ENCODE results near the gene SHOX. TPM values are rescaled to one million over a fixed set of nuclear protein-coding genes. Genes with fewer than 3 reads are reported as not detected.

SHOX gene
- total and polyA plus RNA-seq, 10 of the 15 experiments (the other 5 are each of a cell fraction or from before 2014, with no cell fraction given): 0.42 TPM; not detected in 9

DNA sequence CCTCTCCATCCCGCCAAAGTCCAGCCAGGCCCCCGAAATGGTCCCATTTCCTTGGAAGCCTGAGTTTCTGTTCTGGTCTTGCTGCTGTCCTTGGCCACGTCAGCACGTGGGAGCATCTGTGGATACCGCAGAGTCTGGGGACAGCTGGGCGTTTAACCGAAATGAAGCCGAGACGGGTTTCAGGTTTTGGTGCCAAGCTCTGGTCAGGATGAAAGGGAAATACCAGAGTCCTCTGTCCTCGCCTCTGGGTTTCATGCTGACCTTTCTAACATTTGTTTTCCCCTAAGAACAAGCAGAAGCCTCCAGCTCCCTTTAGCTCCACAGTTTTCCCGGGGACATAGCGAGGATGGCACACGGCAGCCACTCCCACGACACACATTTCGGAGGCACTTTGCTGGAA is 19.7 kb downstream of the SHOX start:
- POLR2A ChIA-PET: no interaction called here
- no peaks in the 10 kb centered on the region for H3K36me3 ChIP-seq (ENCODE audit: control insufficient read depth in 2 of 2, insufficient read depth in 2 of 2, low read length in 1 of 2)
- BruUV-seq (replicated peaks): no TSS peak
- H3K9me3 ChIP-seq (replicated peaks; ENCODE audit: control insufficient read depth, insufficient read depth, low read length): no peaks in the 10 kb centered on the region; the same call in 2 of the 3 replicates
- no peaks in the 10 kb centered on the region for H3K27me3 ChIP-seq (replicated peaks in 1 of 2; ENCODE audit: control insufficient read depth in 2 of 2, insufficient read depth in 2 of 2, low read length in 1 of 2)
- SMC1A ChIA-PET (ENCODE audit: uncharacterized antibody, unreplicated experiment): no interaction called here
- in situ Hi-C loops (cut with MboI) (no loop called here), intact Hi-C loops (cut with micrococcal nuclease; ENCODE audit: unreplicated experiment) (no loop called here)
- no peak for ATAC-seq
- no peak for FAIRE-seq
- H3K27ac ChIP-seq (ENCODE audit: control insufficient read depth, insufficient read depth): no peak overlapping the region
- H3K4me2 ChIP-seq (ENCODE audit: control insufficient read depth, insufficient read depth): no peak overlapping the region
- 47% methylated on average over 15 of the region's 15 CpGs for WGBS (ENCODE audit: insufficient coverage, insufficient replicate concordance, low lambda C conversion rate, missing lambda C conversion rate)
- no peak for DNase-seq (ENCODE audit: low read depth, low spot score)
- no peaks in the 10 kb centered on the region for H4K20me1 ChIP-seq (ENCODE audit: control insufficient read depth, insufficient read depth)
- RAD21 ChIA-PET (ENCODE audit: unreplicated experiment): no interaction called here
- H2AFZ ChIP-seq (ENCODE audit: control insufficient read depth, low read depth, low read length): no peak overlapping the region
- no peak overlapping the region for H3K4me3 ChIP-seq
- H3K9ac ChIP-seq (ENCODE audit: control insufficient read depth, insufficient read depth, low read length): no peak overlapping the region
- TF ChIP-seq, protein P1, sequence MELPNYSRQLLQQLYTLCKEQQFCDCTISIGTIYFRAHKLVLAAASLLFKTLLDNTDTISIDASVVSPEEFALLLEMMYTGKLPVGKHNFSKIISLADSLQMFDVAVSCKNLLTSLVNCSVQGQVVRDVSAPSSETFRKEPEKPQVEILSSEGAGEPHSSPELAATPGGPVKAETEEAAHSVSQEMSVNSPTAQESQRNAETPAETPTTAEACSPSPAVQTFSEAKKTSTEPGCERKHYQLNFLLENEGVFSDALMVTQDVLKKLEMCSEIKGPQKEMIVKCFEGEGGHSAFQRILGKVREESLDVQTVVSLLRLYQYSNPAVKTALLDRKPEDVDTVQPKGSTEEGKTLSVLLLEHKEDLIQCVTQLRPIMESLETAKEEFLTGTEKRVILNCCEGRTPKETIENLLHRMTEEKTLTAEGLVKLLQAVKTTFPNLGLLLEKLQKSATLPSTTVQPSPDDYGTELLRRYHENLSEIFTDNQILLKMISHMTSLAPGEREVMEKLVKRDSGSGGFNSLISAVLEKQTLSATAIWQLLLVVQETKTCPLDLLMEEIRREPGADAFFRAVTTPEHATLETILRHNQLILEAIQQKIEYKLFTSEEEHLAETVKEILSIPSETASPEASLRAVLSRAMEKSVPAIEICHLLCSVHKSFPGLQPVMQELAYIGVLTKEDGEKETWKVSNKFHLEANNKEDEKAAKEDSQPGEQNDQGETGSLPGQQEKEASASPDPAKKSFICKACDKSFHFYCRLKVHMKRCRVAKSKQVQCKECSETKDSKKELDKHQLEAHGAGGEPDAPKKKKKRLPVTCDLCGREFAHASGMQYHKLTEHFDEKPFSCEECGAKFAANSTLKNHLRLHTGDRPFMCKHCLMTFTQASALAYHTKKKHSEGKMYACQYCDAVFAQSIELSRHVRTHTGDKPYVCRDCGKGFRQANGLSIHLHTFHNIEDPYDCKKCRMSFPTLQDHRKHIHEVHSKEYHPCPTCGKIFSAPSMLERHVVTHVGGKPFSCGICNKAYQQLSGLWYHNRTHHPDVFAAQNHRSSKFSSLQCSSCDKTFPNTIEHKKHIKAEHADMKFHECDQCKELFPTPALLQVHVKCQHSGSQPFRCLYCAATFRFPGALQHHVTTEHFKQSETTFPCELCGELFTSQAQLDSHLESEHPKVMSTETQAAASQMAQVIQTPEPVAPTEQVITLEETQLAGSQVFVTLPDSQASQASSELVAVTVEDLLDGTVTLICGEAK (IDR thresholded peaks at IDR 0.05; ENCODE audit: borderline replicate concordance): no peak
- TF ChIP-seq RB1 (IDR thresholded peaks at IDR 0.05; ENCODE audit: borderline replicate concordance) (no peak), TAF1 (IDR thresholded peaks at IDR 0.05; ENCODE audit: borderline replicate concordance, low read depth, low read length) (no peak), GABPA (IDR thresholded peaks at IDR 0.05; ENCODE audit: low read depth) (no peak), HDAC6 (IDR thresholded peaks at IDR 0.05; ENCODE audit: unreplicated experiment) (no peak), ESRRA (IDR thresholded peaks at IDR 0.05; ENCODE audit: low read length) (no peak), NFXL1 (IDR thresholded peaks at IDR 0.05; ENCODE audit: borderline replicate concordance) (no peak), NRF1 (conservative IDR thresholded peaks at IDR 0.05; ENCODE audit: low read depth, low read length) (no peak), EGR1 (IDR thresholded peaks at IDR 0.05; ENCODE audit: borderline replicate concordance in 1 of 2, low read depth in 2 of 2, low read length in 2 of 2) (no peak), NR2C2 (IDR thresholded peaks at IDR 0.05; ENCODE audit: borderline replicate concordance, control insufficient read depth, insufficient read length, low read depth) (no peak), ASH2L (IDR thresholded peaks at IDR 0.05; ENCODE audit: borderline replicate concordance, low read depth) (no peak), MEF2B (IDR thresholded peaks at IDR 0.05; ENCODE audit: partially characterized antibody, poor library complexity, severe bottlenecking) (no peak), TCF12 (IDR thresholded peaks at IDR 0.05; ENCODE audit: low read depth, low read length) (no peak), ZBED1 (IDR thresholded peaks at IDR 0.05; ENCODE audit: borderline replicate concordance) (no peak)
- TF ChIP-seq, protein P2, sequence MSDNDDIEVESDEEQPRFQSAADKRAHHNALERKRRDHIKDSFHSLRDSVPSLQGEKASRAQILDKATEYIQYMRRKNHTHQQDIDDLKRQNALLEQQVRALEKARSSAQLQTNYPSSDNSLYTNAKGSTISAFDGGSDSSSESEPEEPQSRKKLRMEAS (IDR thresholded peaks at IDR 0.05; ENCODE audit: low read depth, low read length): no peak
- TF ChIP-seq, protein P3, sequence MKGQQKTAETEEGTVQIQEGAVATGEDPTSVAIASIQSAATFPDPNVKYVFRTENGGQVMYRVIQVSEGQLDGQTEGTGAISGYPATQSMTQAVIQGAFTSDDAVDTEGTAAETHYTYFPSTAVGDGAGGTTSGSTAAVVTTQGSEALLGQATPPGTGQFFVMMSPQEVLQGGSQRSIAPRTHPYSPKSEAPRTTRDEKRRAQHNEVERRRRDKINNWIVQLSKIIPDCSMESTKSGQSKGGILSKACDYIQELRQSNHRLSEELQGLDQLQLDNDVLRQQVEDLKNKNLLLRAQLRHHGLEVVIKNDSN (IDR thresholded peaks at IDR 0.05; ENCODE audit: borderline replicate concordance, extremely low read length, insufficient read depth, low read depth, low read length): no peak
- TF ChIP-seq, protein P4, sequence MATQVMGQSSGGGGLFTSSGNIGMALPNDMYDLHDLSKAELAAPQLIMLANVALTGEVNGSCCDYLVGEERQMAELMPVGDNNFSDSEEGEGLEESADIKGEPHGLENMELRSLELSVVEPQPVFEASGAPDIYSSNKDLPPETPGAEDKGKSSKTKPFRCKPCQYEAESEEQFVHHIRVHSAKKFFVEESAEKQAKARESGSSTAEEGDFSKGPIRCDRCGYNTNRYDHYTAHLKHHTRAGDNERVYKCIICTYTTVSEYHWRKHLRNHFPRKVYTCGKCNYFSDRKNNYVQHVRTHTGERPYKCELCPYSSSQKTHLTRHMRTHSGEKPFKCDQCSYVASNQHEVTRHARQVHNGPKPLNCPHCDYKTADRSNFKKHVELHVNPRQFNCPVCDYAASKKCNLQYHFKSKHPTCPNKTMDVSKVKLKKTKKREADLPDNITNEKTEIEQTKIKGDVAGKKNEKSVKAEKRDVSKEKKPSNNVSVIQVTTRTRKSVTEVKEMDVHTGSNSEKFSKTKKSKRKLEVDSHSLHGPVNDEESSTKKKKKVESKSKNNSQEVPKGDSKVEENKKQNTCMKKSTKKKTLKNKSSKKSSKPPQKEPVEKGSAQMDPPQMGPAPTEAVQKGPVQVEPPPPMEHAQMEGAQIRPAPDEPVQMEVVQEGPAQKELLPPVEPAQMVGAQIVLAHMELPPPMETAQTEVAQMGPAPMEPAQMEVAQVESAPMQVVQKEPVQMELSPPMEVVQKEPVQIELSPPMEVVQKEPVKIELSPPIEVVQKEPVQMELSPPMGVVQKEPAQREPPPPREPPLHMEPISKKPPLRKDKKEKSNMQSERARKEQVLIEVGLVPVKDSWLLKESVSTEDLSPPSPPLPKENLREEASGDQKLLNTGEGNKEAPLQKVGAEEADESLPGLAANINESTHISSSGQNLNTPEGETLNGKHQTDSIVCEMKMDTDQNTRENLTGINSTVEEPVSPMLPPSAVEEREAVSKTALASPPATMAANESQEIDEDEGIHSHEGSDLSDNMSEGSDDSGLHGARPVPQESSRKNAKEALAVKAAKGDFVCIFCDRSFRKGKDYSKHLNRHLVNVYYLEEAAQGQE (IDR thresholded peaks at IDR 0.05; ENCODE audit: low read depth, low read length): no peak
- CTCF ChIA-PET: no interaction called here
- no peaks in the 10 kb centered on the region for H3K4me1 ChIP-seq (ENCODE audit: control insufficient read depth, insufficient read depth, low read length)
- no peaks in the 10 kb centered on the region for H3K79me2 ChIP-seq (ENCODE audit: control insufficient read depth, insufficient read depth, low read length)

All from GM12878 (cell line).